Measurements from ENCODE around the gene ERBB2. TPM values are rescaled to one million over a fixed set of nuclear protein-coding genes. Genes with fewer than 3 reads are reported as not detected.

The ERBB2 gene
- total and polyA plus RNA-seq, 4 experiments from 2014 or later: 0.55 to 4.5 (median 4.1) TPM; not detected in 1

DNA sequence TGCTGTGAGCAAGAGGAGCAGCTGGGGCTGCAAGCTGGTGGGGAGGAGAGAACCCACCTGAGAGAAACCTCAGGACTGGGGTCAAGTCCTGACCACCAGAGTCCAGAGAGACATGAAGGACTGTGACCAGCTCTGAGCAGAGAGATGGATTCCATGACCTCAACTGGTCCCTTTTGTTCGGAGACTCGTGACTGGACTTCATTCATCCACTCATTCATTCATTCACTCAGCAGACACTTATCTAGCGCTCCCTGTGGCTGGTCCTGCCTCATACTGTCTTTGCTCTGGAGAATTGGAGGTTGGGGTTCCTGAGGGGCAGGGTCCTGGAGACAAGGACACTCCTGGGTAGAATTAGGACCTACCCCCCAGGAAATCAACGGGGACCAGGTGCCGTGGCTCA, 4.0 kb downstream of the ERBB2 start:
- POLR2A ChIA-PET (ENCODE audit: partially characterized antibody): interaction anchor here (1.0 kb wide), 1 partner anchor 16 kb away, joined by 5 read pairs; the partner anchor contains the start of gene PGAP3
- Mint-ChIP-seq H3K36me3 (no peaks in the 10 kb centered on the region), H3K27me3 (peaks cover 18 to 26% of the 10 kb centered on the region in 2 donors), H3K27ac (no peak overlapping the region), H3K4me1 (peaks cover 13 to 41% (median 27%) of the 10 kb centered on the region in 4 donors), H3K4me3 (no peak overlapping the region), H3K9me3 (no peaks in the 10 kb centered on the region)
- CTCF ChIA-PET (ENCODE audit: partially characterized antibody): no interaction called here
- H3K36me3 ChIP-seq (ENCODE audit: insufficient read depth, low read length): no peaks in the 10 kb centered on the region
- no peak overlapping the region for H3K27ac ChIP-seq (ENCODE audit: low read depth, low read length)
- DNase-seq: no peak
- H3K27me3 ChIP-seq (ENCODE audit: insufficient read depth, low read length): no peaks in the 10 kb centered on the region
- intact Hi-C loops (cut with micrococcal nuclease): no loop called here
- no peaks in the 10 kb centered on the region for H3K9me3 ChIP-seq (ENCODE audit: control insufficient read depth in 1 of 2, low read length in 2 of 2)
- no peak overlapping the region for H3K4me3 ChIP-seq (ENCODE audit: low read length in 2 of 2)
- peaks cover 20% of the 10 kb centered on the region for H3K4me1 ChIP-seq (ENCODE audit: insufficient read depth, low read length)

DNA sequence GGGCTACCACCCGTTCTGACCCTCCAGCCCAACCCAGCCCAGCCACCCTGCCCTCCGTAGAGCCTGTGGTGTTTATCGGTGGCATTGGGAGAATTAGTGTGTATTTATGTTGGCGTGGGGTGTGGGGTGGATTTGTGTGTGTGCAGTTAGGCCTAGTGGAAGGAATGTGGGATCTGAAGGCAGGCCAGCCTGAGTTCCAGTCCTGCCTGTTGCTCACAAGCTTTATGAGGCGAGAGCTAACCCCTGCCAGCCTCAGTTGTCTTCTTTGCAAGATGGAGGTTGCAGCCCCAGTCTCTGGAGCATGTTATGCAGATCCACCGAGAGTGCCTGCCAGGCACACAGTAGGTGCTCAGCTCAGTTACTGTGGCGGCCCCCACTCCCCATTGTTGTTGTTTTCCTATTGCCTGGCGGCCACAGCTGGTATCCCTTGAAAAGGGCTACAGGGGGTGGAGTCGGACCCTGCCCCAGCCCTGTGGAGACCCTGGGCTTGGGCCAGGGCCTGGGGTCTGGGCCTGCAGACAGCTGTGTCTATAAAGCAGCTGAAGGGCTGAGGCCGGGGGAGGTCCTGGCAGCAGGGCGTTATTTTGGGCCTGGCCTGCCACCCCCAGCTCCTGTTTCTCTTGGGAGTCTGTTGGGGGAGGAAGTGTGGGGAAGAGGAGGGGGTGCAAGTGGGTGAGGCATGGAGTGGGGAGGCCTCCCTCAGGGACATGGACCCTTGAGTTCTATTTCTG, 5.1 kb downstream of the ERBB2 start:
- ChIA-PET POLR2A (ENCODE audit: partially characterized antibody) (interaction anchor here (1.0 to 1.2 kb wide), 2 partner anchors 25 to 48 kb away, joined by 3 read pairs; no protein-coding TSS in a partner anchor), CTCF (ENCODE audit: partially characterized antibody) (interaction anchor here (0.6 to 1.0 kb wide), 2 partner anchors 25 to 48 kb away, joined by 3 read pairs; partner anchors contain the start of gene MIEN1)
- H3K4me3 ChIP-seq (ENCODE audit: low read length in 2 of 2): no peak overlapping the region
- Mint-ChIP-seq H3K36me3 (no peaks in the 10 kb centered on the region), H3K27me3 (peaks cover 12 to 17% of the 10 kb centered on the region in 2 donors), H3K4me3 (no peak overlapping the region), H3K9me3 (no peaks in the 10 kb centered on the region), H3K27ac (no peak overlapping the region), H3K4me1 (peaks cover 10 to 35% (median 24%) of the 10 kb centered on the region in 4 donors)
- intact Hi-C loops (cut with micrococcal nuclease): no loop called here
- no peak for DNase-seq
- no peak overlapping the region for H3K27ac ChIP-seq (ENCODE audit: low read depth, low read length)
- peaks cover 20% of the 10 kb centered on the region for H3K4me1 ChIP-seq (ENCODE audit: insufficient read depth, low read length)
- H3K9me3 ChIP-seq (ENCODE audit: control insufficient read depth in 1 of 2, low read length in 2 of 2): no peaks in the 10 kb centered on the region
- no peaks in the 10 kb centered on the region for H3K27me3 ChIP-seq (ENCODE audit: insufficient read depth, low read length)
- H3K36me3 ChIP-seq (ENCODE audit: insufficient read depth, low read length): no peaks in the 10 kb centered on the region

DNA sequence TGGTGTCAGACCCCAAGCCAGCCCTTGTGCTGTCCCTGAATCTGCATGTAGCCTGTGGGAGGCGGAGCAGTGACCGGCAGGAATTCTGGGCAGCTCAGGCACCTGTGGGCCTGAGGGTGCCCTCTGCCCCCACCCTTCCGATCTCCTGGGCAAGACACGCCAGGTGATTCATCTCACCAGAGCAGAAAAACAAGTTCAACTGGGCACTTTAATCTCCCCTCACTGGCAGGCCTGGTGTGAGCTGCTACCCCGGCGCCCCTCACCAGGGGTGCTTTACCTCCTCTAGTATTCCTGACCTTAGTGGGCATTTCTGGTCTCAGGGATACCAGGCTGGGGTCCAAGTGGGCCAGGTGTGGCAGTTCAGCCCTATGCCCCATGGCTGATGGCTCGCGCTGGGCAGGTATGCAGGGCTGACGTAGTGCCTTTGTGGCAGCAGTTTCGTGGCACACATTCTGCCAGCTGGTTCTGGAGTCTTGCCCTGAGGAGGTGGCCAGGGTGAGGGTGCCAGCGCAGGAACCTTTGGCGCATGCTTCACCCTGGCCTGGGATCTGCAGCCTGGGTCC, 6.0 kb downstream of the ERBB2 start:
- CTCF ChIA-PET (ENCODE audit: partially characterized antibody): interaction anchor here (1.0 kb wide), 1 partner anchor 24 kb away, joined by 3 read pairs; the partner anchor contains the start of gene MIEN1
- H3K4me1 Mint-ChIP-seq: peaks cover 10 to 35% (median 22%) of the 10 kb centered on the region in 4 donors

DNA sequence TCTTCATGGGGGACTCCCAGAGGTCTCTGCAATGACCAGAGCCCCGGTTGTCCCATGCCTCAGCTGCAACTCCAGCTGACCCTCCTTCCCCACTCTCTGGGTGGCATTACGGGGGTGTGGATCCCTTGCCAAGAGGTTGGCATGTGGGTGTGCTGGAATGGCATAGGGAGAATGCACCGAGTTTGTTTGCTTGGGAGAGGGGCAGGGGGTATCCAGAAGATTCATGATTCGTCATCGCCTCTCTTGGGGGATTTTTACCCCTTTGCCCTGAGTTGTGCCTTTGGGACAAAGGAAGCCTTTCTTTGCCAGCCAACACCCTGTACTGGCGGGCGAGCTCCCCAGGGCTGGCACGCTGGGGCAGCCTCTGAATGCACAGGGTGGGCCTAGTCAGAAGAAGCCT, 6.5 kb downstream of the ERBB2 start:
- no peaks in the 10 kb centered on the region for H3K27me3 ChIP-seq (ENCODE audit: insufficient read depth, low read length)
- H3K4me1 ChIP-seq (ENCODE audit: insufficient read depth, low read length): peaks cover 20% of the 10 kb centered on the region
- Mint-ChIP-seq H3K27ac (peak overlapping the region in 1 of 7 donors; percentile 12), H3K4me1 (peaks cover 8 to 35% (median 19%) of the 10 kb centered on the region in 4 donors), H3K27me3 (peaks cover 3 to 8% of the 10 kb centered on the region in 2 donors), H3K36me3 (no peaks in the 10 kb centered on the region), H3K4me3 (peak overlapping the region in 1 of 8 donors; percentile 30), H3K9me3 (no peaks in the 10 kb centered on the region)
- ChIA-PET POLR2A (ENCODE audit: partially characterized antibody) (interaction anchor here (1.2 to 1.9 kb wide), 2 partner anchors 24 to 47 kb away, joined by 3 to 10 read pairs; partner anchors contain the start of gene MIEN1), CTCF (ENCODE audit: partially characterized antibody) (interaction anchor here (1.3 kb wide), 1 partner anchor 24 kb away, joined by 4 read pairs; no protein-coding TSS in a partner anchor)
- H3K27ac ChIP-seq (ENCODE audit: low read depth, low read length): no peak overlapping the region
- no peaks in the 10 kb centered on the region for H3K36me3 ChIP-seq (ENCODE audit: insufficient read depth, low read length)
- DNase-seq: no peak
- no peaks in the 10 kb centered on the region for H3K9me3 ChIP-seq (ENCODE audit: control insufficient read depth in 1 of 2, low read length in 2 of 2)
- no peak overlapping the region for H3K4me3 ChIP-seq (ENCODE audit: low read length in 2 of 2)
- intact Hi-C loops (cut with micrococcal nuclease): no loop called here

More for the DNA sequence above, 6.0 kb downstream of the ERBB2 start:
- Mint-ChIP-seq H3K27me3 (peaks cover 8 to 13% of the 10 kb centered on the region in 2 donors), H3K4me3 (no peak overlapping the region), H3K9me3 (no peaks in the 10 kb centered on the region), H3K27ac (peak overlapping the region in 1 of 7 donors; percentile 70), H3K36me3 (no peaks in the 10 kb centered on the region)
- intact Hi-C loops (cut with micrococcal nuclease): no loop called here
- Histone ChIP-seq H3K27ac (ENCODE audit: low read depth, low read length) (no peak overlapping the region), H3K4me1 (ENCODE audit: insufficient read depth, low read length) (peaks cover 20% of the 10 kb centered on the region), H3K9me3 (ENCODE audit: control insufficient read depth in 1 of 2, low read length in 2 of 2) (no peaks in the 10 kb centered on the region), H3K36me3 (ENCODE audit: insufficient read depth, low read length) (no peaks in the 10 kb centered on the region), H3K4me3 (ENCODE audit: low read length in 2 of 2) (no peak overlapping the region), H3K27me3 (ENCODE audit: insufficient read depth, low read length) (no peaks in the 10 kb centered on the region)
- POLR2A ChIA-PET (ENCODE audit: partially characterized antibody): interaction anchor here (1.2 to 1.9 kb wide), 2 partner anchors 24 to 47 kb away, joined by 3 to 10 read pairs; partner anchors contain the start of gene MIEN1
- no peak for DNase-seq

DNA sequence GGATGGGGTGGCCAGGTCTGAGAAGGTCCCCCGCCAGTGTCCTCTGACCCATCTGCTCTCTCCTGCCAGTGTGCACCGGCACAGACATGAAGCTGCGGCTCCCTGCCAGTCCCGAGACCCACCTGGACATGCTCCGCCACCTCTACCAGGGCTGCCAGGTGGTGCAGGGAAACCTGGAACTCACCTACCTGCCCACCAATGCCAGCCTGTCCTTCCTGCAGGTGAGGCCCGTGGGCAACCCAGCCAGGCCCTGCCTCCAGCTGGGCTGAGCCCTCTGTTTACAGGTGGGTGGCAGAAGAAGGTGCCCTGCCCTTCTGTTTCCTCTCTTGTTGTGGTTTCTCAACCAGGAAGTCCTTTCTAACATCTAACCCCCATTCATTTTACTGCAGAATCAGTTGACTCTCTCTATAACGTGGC, 7.1 kb downstream of the ERBB2 start:
- Histone ChIP-seq H3K27me3 (ENCODE audit: insufficient read depth, low read length) (no peaks in the 10 kb centered on the region), H3K4me1 (ENCODE audit: insufficient read depth, low read length) (peaks cover 20% of the 10 kb centered on the region), H3K27ac (ENCODE audit: low read depth, low read length) (no peak overlapping the region), H3K9me3 (ENCODE audit: control insufficient read depth in 1 of 2, low read length in 2 of 2) (no peaks in the 10 kb centered on the region), H3K36me3 (ENCODE audit: insufficient read depth, low read length) (no peaks in the 10 kb centered on the region), H3K4me3 (ENCODE audit: low read length in 2 of 2) (no peak overlapping the region)
- H3K27ac Mint-ChIP-seq: peak overlapping the region; percentile 25 to 81 (median 62)
- ChIA-PET CTCF (ENCODE audit: partially characterized antibody) (interaction anchor here (1.3 to 1.4 kb wide), 2 partner anchors 24 to 52 kb away, joined by 4 read pairs; no protein-coding TSS in a partner anchor), POLR2A (ENCODE audit: partially characterized antibody) (interaction anchor here (1.9 kb wide), 1 partner anchor 23 kb away, joined by 10 read pairs; the partner anchor contains the start of gene MIEN1)
- H3K4me1 Mint-ChIP-seq: peaks cover 8 to 35% (median 18%) of the 10 kb centered on the region in 4 donors
- DNase-seq: peak in 4 of 5 donors; percentile 24 to 36 (median 32)
- H3K27me3 Mint-ChIP-seq: peaks cover 0 to 4% of the 10 kb centered on the region in 2 donors
- peak overlapping the region in 7 of 8 donors; percentile 14 to 80 (median 40) for H3K4me3 Mint-ChIP-seq
- no peaks in the 10 kb centered on the region for H3K9me3 Mint-ChIP-seq
- no peaks in the 10 kb centered on the region for H3K36me3 Mint-ChIP-seq
- intact Hi-C loops (cut with micrococcal nuclease): no loop called here

DNA sequence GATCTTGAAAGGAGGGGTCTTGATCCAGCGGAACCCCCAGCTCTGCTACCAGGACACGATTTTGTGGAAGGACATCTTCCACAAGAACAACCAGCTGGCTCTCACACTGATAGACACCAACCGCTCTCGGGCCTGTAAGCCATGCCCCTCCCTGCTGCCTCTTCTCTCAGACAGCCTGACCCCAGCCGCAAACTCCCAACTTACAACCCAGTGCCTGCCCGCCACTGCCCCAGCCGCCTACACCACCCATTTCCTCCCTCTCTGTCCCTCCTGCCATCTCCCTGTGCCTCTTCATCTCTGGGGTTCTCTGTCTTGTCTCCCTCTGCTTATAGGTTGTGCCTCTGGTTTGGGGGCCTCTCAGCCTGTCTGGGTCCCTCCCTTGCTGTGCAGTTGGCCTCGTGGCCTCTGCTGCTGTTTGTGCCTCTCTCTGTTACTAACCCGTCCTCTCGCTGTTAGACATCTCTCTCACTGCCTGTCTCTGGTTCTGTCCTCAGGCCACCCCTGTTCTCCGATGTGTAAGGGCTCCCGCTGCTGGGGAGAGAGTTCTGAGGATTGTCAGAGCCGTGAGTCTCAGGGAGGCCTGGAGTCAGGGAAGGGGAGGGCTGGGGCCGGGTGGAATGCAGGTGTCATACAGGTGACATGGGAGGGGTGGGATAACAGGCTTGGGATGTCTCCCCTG, 9.6 kb downstream of the ERBB2 start:
- Mint-ChIP-seq H3K9me3 (no peaks in the 10 kb centered on the region), H3K36me3 (no peaks in the 10 kb centered on the region), H3K4me3 (peak overlapping the region in 1 of 8 donors; percentile 29), H3K27me3 (no peaks in the 10 kb centered on the region), H3K27ac (peak overlapping the region in 3 of 7 donors; percentile 43 to 85 (median 84)), H3K4me1 (peaks cover 8 to 32% (median 15%) of the 10 kb centered on the region in 4 donors)
- DNase-seq: no peak
- Histone ChIP-seq H3K4me1 (ENCODE audit: insufficient read depth, low read length) (peaks cover 20% of the 10 kb centered on the region), H3K4me3 (ENCODE audit: low read length in 2 of 2) (no peak overlapping the region), H3K27ac (ENCODE audit: low read depth, low read length) (no peak overlapping the region), H3K27me3 (ENCODE audit: insufficient read depth, low read length) (no peaks in the 10 kb centered on the region), H3K9me3 (ENCODE audit: control insufficient read depth in 1 of 2, low read length in 2 of 2) (no peaks in the 10 kb centered on the region), H3K36me3 (ENCODE audit: insufficient read depth, low read length) (no peaks in the 10 kb centered on the region)
- intact Hi-C loops (cut with micrococcal nuclease): no loop called here
- ChIA-PET CTCF (ENCODE audit: partially characterized antibody) (no interaction called here), POLR2A (ENCODE audit: partially characterized antibody) (interaction anchor here (1.1 kb wide), 1 partner anchor 21 kb away, joined by 3 read pairs; the partner anchor contains the start of gene PGAP3)
